ENCODE data around the gene PNPO.

The PNPO gene

GRCh38 chr17:47961406-47961805, 20.0 kb downstream of the PNPO start:
- Mint-ChIP-seq H3K4me3 (no peak overlapping the region), H3K36me3 (ENCODE audit: insufficient read depth) (no peaks in the 10 kb centered on the region), H3K27ac (no peak overlapping the region), H3K9me3 (no peaks in the 10 kb centered on the region), H3K4me1 (ENCODE audit: low read depth in 2 of 2) (no peaks in the 10 kb centered on the region), H3K27me3 (no peaks in the 10 kb centered on the region)
- ATAC-seq (replicated peaks) (no peak), DNase-seq (no peak)

- no peak for DNase-seq
- Mint-ChIP-seq H3K4me1 (ENCODE audit: low read depth in 2 of 2) (no peaks in the 10 kb centered on the region), H3K27ac (no peak overlapping the region), H3K27me3 (no peaks in the 10 kb centered on the region), H3K9me3 (no peaks in the 10 kb centered on the region), H3K4me3 (no peak overlapping the region), H3K36me3 (ENCODE audit: insufficient read depth) (no peaks in the 10 kb centered on the region)
- no peak for ATAC-seq (replicated peaks)
These were observed 21.5 kb downstream of the PNPO start for GRCh38 chr17:47962901-47963300.

- H3K27me3 Mint-ChIP-seq, result no peaks in the 10 kb centered on the region
- H3K9me3 Mint-ChIP-seq, result no peaks in the 10 kb centered on the region
- H3K36me3 Mint-ChIP-seq (ENCODE audit: insufficient read depth), result no peaks in the 10 kb centered on the region
- ATAC-seq (replicated peaks) (no peak), DNase-seq (no peak)
- peaks cover 4% of the 10 kb centered on the region in 2 donors for H3K4me1 Mint-ChIP-seq (ENCODE audit: low read depth in 2 of 2)
- no peak overlapping the region for H3K27ac Mint-ChIP-seq
- no peak overlapping the region for H3K4me3 Mint-ChIP-seq
These were observed 23.5 kb downstream of the PNPO start for GRCh38 chr17:47964856-47965255.

- no peak for ATAC-seq (replicated peaks)
- Mint-ChIP-seq H3K9me3 (no peaks in the 10 kb centered on the region), H3K4me1 (ENCODE audit: low read depth in 2 of 2) (peaks cover 12 to 15% of the 10 kb centered on the region in 2 donors), H3K27ac (no peak overlapping the region), H3K4me3 (no peak overlapping the region), H3K27me3 (no peaks in the 10 kb centered on the region), H3K36me3 (ENCODE audit: insufficient read depth) (peaks cover 8% of the 10 kb centered on the region)
- DNase-seq, result no peak
These were observed 24.7 kb downstream of the PNPO start for GRCh38 chr17:47966079-47966519.

GRCh38 chr17:47967607-47968252, 26.4 kb downstream of the PNPO start:
- Mint-ChIP-seq H3K27me3 (no peaks in the 10 kb centered on the region), H3K9me3 (no peaks in the 10 kb centered on the region), H3K36me3 (ENCODE audit: insufficient read depth) (peaks cover 12% of the 10 kb centered on the region), H3K4me3 (no peak overlapping the region), H3K27ac (no peak overlapping the region), H3K4me1 (ENCODE audit: low read depth in 2 of 2) (peaks cover 22 to 25% of the 10 kb centered on the region in 2 donors)
- ATAC-seq (replicated peaks) (no peak), DNase-seq (no peak)

- DNase-seq (no peak), ATAC-seq (replicated peaks) (no peak)
- Mint-ChIP-seq H3K4me3 (no peak overlapping the region), H3K36me3 (ENCODE audit: insufficient read depth) (peaks cover 18% of the 10 kb centered on the region), H3K27me3 (no peaks in the 10 kb centered on the region), H3K27ac (no peak overlapping the region), H3K4me1 (ENCODE audit: low read depth in 2 of 2) (peaks cover 22 to 27% of the 10 kb centered on the region in 2 donors), H3K9me3 (no peaks in the 10 kb centered on the region)
These were observed 27.5 kb downstream of the PNPO start for GRCh38 chr17:47968836-47969235.

GRCh38 chr17:47969930-47970724, 28.8 kb downstream of the PNPO start:
- Mint-ChIP-seq H3K4me1 (ENCODE audit: low read depth in 2 of 2) (peaks cover 22 to 27% of the 10 kb centered on the region in 2 donors), H3K4me3 (peak overlapping the region; percentile 95 to 98), H3K36me3 (ENCODE audit: insufficient read depth) (peaks cover 23% of the 10 kb centered on the region), H3K27me3 (no peaks in the 10 kb centered on the region), H3K9me3 (no peaks in the 10 kb centered on the region), H3K27ac (peak overlapping the region; percentile 86 to 96)
- ATAC-seq (replicated peaks) (no peak), DNase-seq (no peak)

- Mint-ChIP-seq H3K4me1 (ENCODE audit: low read depth in 2 of 2) (peaks cover 27 to 32% of the 10 kb centered on the region in 2 donors), H3K27ac (peak within 1 kb of the TSS; percentile 86 to 96), H3K27me3 (no peaks in the 10 kb centered on the region), H3K9me3 (no peaks in the 10 kb centered on the region), H3K36me3 (ENCODE audit: insufficient read depth) (peaks cover 27% of the 10 kb centered on the region), H3K4me3 (peak within 1 kb of the TSS; percentile 95 to 98)
- DNase-seq (peak; percentile 97), ATAC-seq (replicated peaks) (peak; percentile 96)
These were observed 29.5 kb downstream of the PNPO start, which contains the start of gene CDK5RAP3 for GRCh38 chr17:47970725-47971499. Gene CDK5RAP3 (plus strand): TSS chr17:47971113. CDS start chr17:47971147, 34 bp downstream.

- Mint-ChIP-seq H3K4me1 (ENCODE audit: low read depth in 2 of 2) (peaks cover 27 to 32% of the 10 kb centered on the region in 2 donors), H3K4me3 (no peak overlapping the region), H3K27ac (no peak overlapping the region), H3K27me3 (no peaks in the 10 kb centered on the region), H3K36me3 (ENCODE audit: insufficient read depth) (peaks cover 49% of the 10 kb centered on the region), H3K9me3 (no peaks in the 10 kb centered on the region)
- DNase-seq (no peak), ATAC-seq (replicated peaks) (no peak)
These were observed 32.2 kb downstream of the PNPO start for GRCh38 chr17:47973541-47973940.

- Mint-ChIP-seq H3K9me3 (no peaks in the 10 kb centered on the region), H3K4me3 (no peak overlapping the region), H3K36me3 (ENCODE audit: insufficient read depth) (peaks cover 52% of the 10 kb centered on the region), H3K27me3 (no peaks in the 10 kb centered on the region), H3K4me1 (ENCODE audit: low read depth in 2 of 2) (peaks cover 19 to 24% of the 10 kb centered on the region in 2 donors), H3K27ac (no peak overlapping the region)
- ATAC-seq (replicated peaks), result no peak
- DNase-seq, result no peak
These were observed 33.9 kb downstream of the PNPO start for GRCh38 chr17:47975189-47975822.

- H3K4me3 Mint-ChIP-seq, result no peak overlapping the region
These were observed 34.4 kb downstream of the PNPO start for GRCh38 chr17:47975823-47976205.

GRCh38 chr17:47978324-47978723, 37.0 kb downstream of the PNPO start:
- H3K36me3 Mint-ChIP-seq (ENCODE audit: insufficient read depth), result peaks cover 50% of the 10 kb centered on the region
- DNase-seq (peak; percentile 24 to 34 (median 31)), ATAC-seq (replicated peaks) (peak; percentile 69)
- no peak overlapping the region for H3K4me3 Mint-ChIP-seq
- H3K27me3 Mint-ChIP-seq, result no peaks in the 10 kb centered on the region
- no peak overlapping the region for H3K27ac Mint-ChIP-seq
- H3K4me1 Mint-ChIP-seq (ENCODE audit: low read depth in 2 of 2), result peaks cover 18 to 26% of the 10 kb centered on the region in 2 donors
- H3K9me3 Mint-ChIP-seq, result no peaks in the 10 kb centered on the region

More at GRCh38 chr17:47975823-47976205, 34.4 kb downstream of the PNPO start:
- Mint-ChIP-seq H3K4me1 (ENCODE audit: low read depth in 2 of 2) (peaks cover 16 to 24% of the 10 kb centered on the region in 2 donors), H3K27ac (no peak overlapping the region), H3K27me3 (no peaks in the 10 kb centered on the region), H3K9me3 (no peaks in the 10 kb centered on the region), H3K36me3 (ENCODE audit: insufficient read depth) (peaks cover 52% of the 10 kb centered on the region)
- no peak for ATAC-seq (replicated peaks)
- no peak for DNase-seq

- H3K36me3 Mint-ChIP-seq (ENCODE audit: insufficient read depth), result peaks cover 42% of the 10 kb centered on the region
- H3K27me3 Mint-ChIP-seq, result no peaks in the 10 kb centered on the region
- H3K4me1 Mint-ChIP-seq (ENCODE audit: low read depth in 2 of 2), result peaks cover 15 to 26% of the 10 kb centered on the region in 2 donors
- no peaks in the 10 kb centered on the region for H3K9me3 Mint-ChIP-seq
- peak overlapping the region in 1 of 2 donors; percentile 53 for H3K4me3 Mint-ChIP-seq
- no peak for ATAC-seq (replicated peaks)
- peak overlapping the region; percentile 32 to 59 for H3K27ac Mint-ChIP-seq
- DNase-seq, result no peak
These were observed 39.2 kb downstream of the PNPO start for GRCh38 chr17:47980541-47980940.

Measured in effector memory CD8-positive, alpha-beta T cell (primary cell).